ENCODE results near the gene STARD6. TPM values are rescaled to one million over a fixed set of nuclear protein-coding genes. Genes with fewer than 3 reads are reported as not detected.

Gene STARD6
- total RNA-seq, 1 experiment from 2014 or later: not detected

DNA sequence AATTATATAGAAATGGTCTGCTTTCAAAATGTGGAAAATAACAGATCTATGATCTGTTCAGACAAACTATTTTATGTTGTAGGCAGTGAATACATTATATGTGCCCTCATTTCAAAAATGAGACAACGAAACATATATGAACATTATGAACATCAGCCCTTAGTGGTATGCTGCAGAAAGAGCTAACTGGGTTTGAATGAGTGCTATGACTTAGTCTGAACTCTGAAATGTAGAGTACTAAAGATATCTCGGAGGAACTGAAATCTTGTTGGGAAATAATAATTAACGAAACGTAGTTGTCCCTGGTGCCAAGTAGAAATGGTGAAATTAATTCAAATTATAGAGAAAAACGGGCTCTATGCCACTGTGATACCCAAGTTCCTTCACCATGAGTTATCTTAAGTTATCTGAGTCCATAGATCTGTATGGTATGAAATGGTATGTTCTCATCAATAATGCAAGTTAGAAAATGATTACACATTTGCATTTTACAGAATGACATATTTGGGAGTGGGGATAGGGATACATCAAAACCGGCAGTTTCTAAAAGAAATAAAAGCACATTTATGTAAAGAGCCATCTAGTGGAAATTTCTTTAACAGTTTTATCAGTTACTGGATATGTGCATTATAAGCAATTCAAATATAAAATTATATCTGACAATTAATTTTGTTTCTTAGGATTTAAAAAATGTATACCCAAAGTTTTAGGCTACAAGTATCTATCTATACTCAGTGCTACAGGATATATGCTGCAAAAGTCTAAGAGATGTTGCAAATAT, 26.7 kb downstream of the STARD6 start:
- H3K36me3 Mint-ChIP-seq (ENCODE audit: insufficient read depth, unreplicated experiment): no peaks in the 10 kb centered on the region
- intact Hi-C loops (cut with micrococcal nuclease; ENCODE audit: unreplicated experiment): no loop called here
- DNase-seq: no peak
- TF ChIP-seq, protein P1, sequence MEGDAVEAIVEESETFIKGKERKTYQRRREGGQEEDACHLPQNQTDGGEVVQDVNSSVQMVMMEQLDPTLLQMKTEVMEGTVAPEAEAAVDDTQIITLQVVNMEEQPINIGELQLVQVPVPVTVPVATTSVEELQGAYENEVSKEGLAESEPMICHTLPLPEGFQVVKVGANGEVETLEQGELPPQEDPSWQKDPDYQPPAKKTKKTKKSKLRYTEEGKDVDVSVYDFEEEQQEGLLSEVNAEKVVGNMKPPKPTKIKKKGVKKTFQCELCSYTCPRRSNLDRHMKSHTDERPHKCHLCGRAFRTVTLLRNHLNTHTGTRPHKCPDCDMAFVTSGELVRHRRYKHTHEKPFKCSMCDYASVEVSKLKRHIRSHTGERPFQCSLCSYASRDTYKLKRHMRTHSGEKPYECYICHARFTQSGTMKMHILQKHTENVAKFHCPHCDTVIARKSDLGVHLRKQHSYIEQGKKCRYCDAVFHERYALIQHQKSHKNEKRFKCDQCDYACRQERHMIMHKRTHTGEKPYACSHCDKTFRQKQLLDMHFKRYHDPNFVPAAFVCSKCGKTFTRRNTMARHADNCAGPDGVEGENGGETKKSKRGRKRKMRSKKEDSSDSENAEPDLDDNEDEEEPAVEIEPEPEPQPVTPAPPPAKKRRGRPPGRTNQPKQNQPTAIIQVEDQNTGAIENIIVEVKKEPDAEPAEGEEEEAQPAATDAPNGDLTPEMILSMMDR (IDR thresholded peaks at IDR 0.05; ENCODE audit: insufficient read depth in 1 of 2, low read depth in 1 of 2, low read length in 1 of 2, severe bottlenecking in 1 of 2, unreplicated experiment in 1 of 2): no peak
- no peak overlapping the region for H3K4me3 ChIP-seq (ENCODE audit: low read depth, low read length)
- no peaks in the 10 kb centered on the region for H3K27me3 ChIP-seq (replicated peaks; ENCODE audit: control insufficient read depth, insufficient read depth, low read length)
- H3K4me3 Mint-ChIP-seq (ENCODE audit: unreplicated experiment): no peak overlapping the region
- H3K36me3 ChIP-seq (ENCODE audit: control insufficient read depth, insufficient read depth, low read length): no peaks in the 10 kb centered on the region
- H3K9me3 ChIP-seq: no peaks in the 10 kb centered on the region
- H3K27me3 Mint-ChIP-seq (ENCODE audit: insufficient read depth, unreplicated experiment): peaks cover 2% of the 10 kb centered on the region
- no peaks in the 10 kb centered on the region for H3K4me1 Mint-ChIP-seq (ENCODE audit: low read depth, unreplicated experiment)
- H3K4me1 ChIP-seq: no peaks in the 10 kb centered on the region
- peaks cover 5% of the 10 kb centered on the region for H3K9me3 Mint-ChIP-seq (ENCODE audit: unreplicated experiment)
- BruUV-seq (replicated peaks): no TSS peak
- ChIA-PET POLR2A (no interaction called here), CTCF (no interaction called here)
- H3K27ac Mint-ChIP-seq (ENCODE audit: unreplicated experiment): no peak overlapping the region

DNA sequence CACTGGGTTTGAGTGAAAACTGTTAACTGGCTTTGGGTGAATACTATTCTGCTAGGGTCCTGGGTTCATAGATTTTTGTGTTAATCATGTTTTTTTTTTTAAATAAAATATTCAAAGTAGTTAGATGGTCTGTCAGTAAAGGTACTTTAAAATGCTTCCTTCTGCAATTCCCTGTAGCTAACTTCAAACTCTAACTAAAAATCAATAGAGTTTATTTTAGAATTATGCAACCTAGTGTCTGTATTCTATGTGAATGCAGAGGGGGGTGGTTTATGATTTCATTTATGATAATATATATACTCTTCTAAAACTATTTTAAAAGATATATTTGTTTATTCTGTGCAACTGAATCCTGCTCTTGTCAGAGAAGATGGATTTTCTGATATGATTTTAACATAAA, 27.9 kb downstream of the STARD6 start:
- no peaks in the 10 kb centered on the region for H3K27me3 ChIP-seq (replicated peaks; ENCODE audit: control insufficient read depth, insufficient read depth, low read length)
- no peaks in the 10 kb centered on the region for H3K9me3 ChIP-seq
- no peaks in the 10 kb centered on the region for H3K36me3 ChIP-seq (ENCODE audit: control insufficient read depth, insufficient read depth, low read length)
- Mint-ChIP-seq H3K27ac (ENCODE audit: unreplicated experiment) (no peak overlapping the region), H3K36me3 (ENCODE audit: insufficient read depth, unreplicated experiment) (no peaks in the 10 kb centered on the region), H3K4me3 (ENCODE audit: unreplicated experiment) (no peak overlapping the region), H3K27me3 (ENCODE audit: insufficient read depth, unreplicated experiment) (no peaks in the 10 kb centered on the region), H3K9me3 (ENCODE audit: unreplicated experiment) (no peaks in the 10 kb centered on the region), H3K4me1 (ENCODE audit: low read depth, unreplicated experiment) (no peaks in the 10 kb centered on the region)
- DNase-seq: no peak
- intact Hi-C loops (cut with micrococcal nuclease; ENCODE audit: unreplicated experiment): no loop called here
- no TSS peak for BruUV-seq (replicated peaks)
- no peaks in the 10 kb centered on the region for H3K4me1 ChIP-seq
- ChIA-PET POLR2A (no interaction called here), CTCF (no interaction called here)
- no peak overlapping the region for H3K4me3 ChIP-seq (ENCODE audit: low read depth, low read length)
- TF ChIP-seq, protein P1 (IDR thresholded peaks at IDR 0.05; ENCODE audit: insufficient read depth in 1 of 2, low read depth in 1 of 2, low read length in 1 of 2, severe bottlenecking in 1 of 2, unreplicated experiment in 1 of 2): no peak

DNA sequence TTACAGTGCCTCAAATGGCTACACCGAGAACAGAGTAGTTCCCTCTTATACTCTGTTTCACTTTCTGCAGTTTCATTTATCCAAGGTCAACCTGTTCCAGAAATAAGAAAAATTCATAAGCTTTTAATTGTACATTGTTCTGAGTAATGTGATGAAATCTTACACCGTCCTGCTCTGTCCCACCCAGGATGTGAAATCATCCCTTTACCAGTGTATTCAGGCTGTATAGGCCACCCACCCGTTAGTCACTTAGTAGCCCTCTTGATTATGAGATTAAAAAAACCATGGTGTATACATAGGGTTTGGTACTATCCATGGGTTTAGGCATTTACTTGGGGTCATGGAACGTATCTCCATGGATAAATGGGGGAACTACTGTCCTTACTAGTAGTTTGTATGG, 29.8 kb downstream of the STARD6 start:
- Mint-ChIP-seq H3K9me3 (ENCODE audit: unreplicated experiment) (no peaks in the 10 kb centered on the region), H3K27ac (ENCODE audit: unreplicated experiment) (no peak overlapping the region), H3K4me1 (ENCODE audit: low read depth, unreplicated experiment) (no peaks in the 10 kb centered on the region), H3K4me3 (ENCODE audit: unreplicated experiment) (no peak overlapping the region), H3K36me3 (ENCODE audit: insufficient read depth, unreplicated experiment) (no peaks in the 10 kb centered on the region), H3K27me3 (ENCODE audit: insufficient read depth, unreplicated experiment) (no peaks in the 10 kb centered on the region)
- DNase-seq: no peak
- Histone ChIP-seq H3K4me1 (no peaks in the 10 kb centered on the region), H3K9me3 (no peaks in the 10 kb centered on the region), H3K4me3 (ENCODE audit: low read depth, low read length) (no peak overlapping the region), H3K27me3 (replicated peaks; ENCODE audit: control insufficient read depth, insufficient read depth, low read length) (no peaks in the 10 kb centered on the region), H3K36me3 (ENCODE audit: control insufficient read depth, insufficient read depth, low read length) (no peaks in the 10 kb centered on the region)
- intact Hi-C loops (cut with micrococcal nuclease; ENCODE audit: unreplicated experiment): no loop called here
- BruUV-seq (replicated peaks): no TSS peak
- POLR2A ChIA-PET: no interaction called here
- CTCF ChIA-PET: no interaction called here
- TF ChIP-seq, protein P1 (IDR thresholded peaks at IDR 0.05; ENCODE audit: insufficient read depth in 1 of 2, low read depth in 1 of 2, low read length in 1 of 2, severe bottlenecking in 1 of 2, unreplicated experiment in 1 of 2): no peak
